ENCODE data around the gene OR2A12.
A peak's percentile ranks its signal among the peaks of the same experiment; 100 is the strongest.
"Not testable (repeated sequence)": the region's sequence is repeated elsewhere in the genome, so short reads cannot be mapped to it uniquely, and the experiment has no call there.

Gene OR2A12

GRCh38 chr7:144127714-144128334 lies 41.7 kb downstream of the OR2A12 start:
- peak; percentile 89 for DNase-seq

- not testable (repeated sequence) for DNase-seq
Measured at GRCh38 chr7:144129601-144130000, 43.5 kb downstream of the OR2A12 start.

GRCh38 chr7:144130730-144131129 lies 44.7 kb downstream of the OR2A12 start:
- no peak for DNase-seq

- no peak for DNase-seq
Measured at GRCh38 chr7:144132262-144132661, 46.2 kb downstream of the OR2A12 start.

GRCh38 chr7:144133307-144133706 lies 47.2 kb downstream of the OR2A12 start:
- no peak for DNase-seq

- DNase-seq, result no peak
Measured at GRCh38 chr7:144134116-144134515, 48.0 kb downstream of the OR2A12 start.

GRCh38 chr7:144137501-144137900 lies 51.4 kb downstream of the OR2A12 start:
- no peak for DNase-seq

GRCh38 chr7:144142187-144142586 lies 56.1 kb downstream of the OR2A12 start:
- no peak for DNase-seq

GRCh38 chr7:144144426-144144825 lies 58.3 kb downstream of the OR2A12 start:
- no peak for DNase-seq

- no peak for DNase-seq
Measured at GRCh38 chr7:144148224-144148827, 62.2 kb downstream of the OR2A12 start.
